Liver (tissue), 2 donors: Measurements from ENCODE around the gene NTF3.

Experiments
- EGR1 ChIP-seq, 2 donors: IDR thresholded peaks; 2 replicates each; pipeline ENCODE4 v1.6.1; 2016 to 2018; ENCODE audit warnings: antibody characterized with exemption in 2 of 2, low read depth in 2 of 2
- TF ChIP-seq, protein P1 (sequence below): IDR thresholded peaks from 2 replicates; pipeline ENCODE4 v1.6.1; 2016; ENCODE audit warnings: antibody characterized with exemption
- donor health status: healthy.

DNA sequence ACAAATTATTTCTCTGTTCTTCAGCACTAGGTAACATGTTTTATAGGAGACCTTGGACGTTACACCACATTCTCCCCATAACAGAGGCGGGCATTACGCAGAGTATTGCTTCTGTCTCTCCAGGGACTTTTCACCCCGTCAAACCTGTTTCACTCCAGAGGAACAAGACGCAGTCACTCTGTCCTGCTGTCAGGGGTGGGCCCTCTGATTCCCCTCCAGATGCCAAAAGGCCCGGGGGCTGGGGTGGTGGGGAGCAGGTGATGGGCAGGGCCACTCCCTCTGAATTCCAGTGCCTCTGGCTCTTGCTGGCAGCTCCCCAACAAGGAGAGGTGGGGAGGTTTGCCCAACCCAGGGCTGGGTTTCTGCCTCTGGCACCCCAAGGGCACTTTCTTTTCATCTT is 71.9 kb downstream of the NTF3 start:
- TF ChIP-seq, protein P1, sequence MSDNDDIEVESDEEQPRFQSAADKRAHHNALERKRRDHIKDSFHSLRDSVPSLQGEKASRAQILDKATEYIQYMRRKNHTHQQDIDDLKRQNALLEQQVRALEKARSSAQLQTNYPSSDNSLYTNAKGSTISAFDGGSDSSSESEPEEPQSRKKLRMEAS: no peak
- no peak for TF ChIP-seq EGR1 (IDR thresholded peaks at IDR 0.05; ENCODE audit: low read depth in 2 of 2)
